GM23338 (cell line): ENCODE data around the gene DMKN. TPM values are rescaled to one million over a fixed set of nuclear protein-coding genes. Genes with fewer than 3 reads are reported as not detected.

ENCODE experiments used
- ATAC-seq: fragments of 200-7000 bp; cut with Tn5 transposase; 3 replicates; pipeline ENCODE4 v1.9.1; 2020
- DNase-seq: peaks from one replicate; pipeline ENCODE4 v3.0.0-alpha.2; 2015; ENCODE audit warnings: low spot score
- H2AFZ ChIP-seq: fragments of 200-600 bp; sonication (generic); 2 replicates; pipeline ENCODE4 v1.8.0; 2016; ENCODE audit warnings: antibody characterized with exemption, mild to moderate bottlenecking, moderate library complexity
- H3F3A ChIP-seq: fragments of 200-600 bp; sonication (generic); replicated peaks from 2 replicates; pipeline ENCODE4 v1.8.0; 2017; ENCODE audit warnings: antibody characterized with exemption, mixed run types, low read depth
- H3K27ac ChIP-seq: fragments of 200-600 bp; sonication (generic); 2 replicates; pipeline ENCODE4 v1.6.1; 2016; ENCODE audit warnings: low read depth
- H3K27me3 ChIP-seq: fragments of 200-600 bp; sonication (generic); 2 replicates; pipeline ENCODE4 v1.8.0; 2016; ENCODE audit warnings: mild to moderate bottlenecking, mixed run types, moderate library complexity; ENCODE audit not compliant: insufficient read depth
- H3K36me3 ChIP-seq: fragments of 200-600 bp; sonication (generic); 2 replicates; pipeline ENCODE4 v1.8.0; 2016; ENCODE audit warnings: mild to moderate bottlenecking; ENCODE audit not compliant: insufficient read depth
- H3K4me1 ChIP-seq: fragments of 200-600 bp; sonication (generic); 2 replicates; pipeline ENCODE4 v1.8.0; 2016; ENCODE audit warnings: mild to moderate bottlenecking, moderate library complexity; ENCODE audit not compliant: insufficient read depth
- H3K4me2 ChIP-seq: fragments of 200-600 bp; sonication (generic); 2 replicates; pipeline ENCODE4 v1.7.1; 2017; ENCODE audit warnings: mixed run types
- H3K4me3 ChIP-seq: fragments of 200-600 bp; sonication (generic); 2 replicates; pipeline ENCODE4 v1.6.1; 2016; ENCODE audit warnings: mixed run types
- H3K79me2 ChIP-seq: fragments of 200-600 bp; sonication (generic); replicated peaks from 2 replicates; pipeline ENCODE4 v1.8.0; 2017; ENCODE audit warnings: mild to moderate bottlenecking; ENCODE audit not compliant: insufficient read depth
- H3K9me2 ChIP-seq: fragments of 200-600 bp; sonication (generic); 2 replicates; pipeline ENCODE4 v1.8.0; 2017; ENCODE audit not compliant: insufficient read depth
- H4K20me1 ChIP-seq: fragments of 200-600 bp; sonication (generic); replicated peaks from 2 replicates; pipeline ENCODE4 v1.8.0; 2017; ENCODE audit warnings: mild to moderate bottlenecking; ENCODE audit not compliant: insufficient read depth
- H3K27ac Mint-ChIP-seq: 2 replicates; pipeline ENCODE4 v1.8.0; 2020; ENCODE audit warnings: inconsistent platforms, mild to moderate bottlenecking, moderate library complexity, mixed read lengths
- H3K27me3 Mint-ChIP-seq: 3 replicates; pipeline ENCODE4 v1.8.0; 2022; ENCODE audit warnings: low read depth, mild to moderate bottlenecking, moderate library complexity, mixed read lengths, inconsistent platforms; ENCODE audit not compliant: insufficient read depth, poor library complexity
- H3K36me3 Mint-ChIP-seq: 3 replicates; pipeline ENCODE4 v1.8.0; 2021; ENCODE audit warnings: low read depth, mild to moderate bottlenecking, inconsistent platforms, moderate library complexity, mixed read lengths
- H3K4me1 Mint-ChIP-seq: 3 replicates; pipeline ENCODE4 v1.8.0; 2020; ENCODE audit warnings: mild to moderate bottlenecking, inconsistent platforms, mixed read lengths
- H3K4me3 Mint-ChIP-seq: 3 replicates; pipeline ENCODE4 v1.8.0; 2021; ENCODE audit warnings: moderate library complexity, mild to moderate bottlenecking, inconsistent platforms, mixed read lengths
- H3K9me3 Mint-ChIP-seq: 3 replicates; pipeline ENCODE4 v1.8.0; 2020; ENCODE audit warnings: moderate library complexity, mild to moderate bottlenecking, inconsistent platforms, mixed read lengths
- CREB1 ChIP-seq: fragments of 250-450 bp; sonication (Bioruptor Pico); IDR thresholded peaks from 2 replicates; pipeline ENCODE4 v1.5.0; 2020; ENCODE audit warnings: low read depth, mild to moderate bottlenecking, moderate library complexity
- ETS1 ChIP-seq: IDR thresholded peaks from 2 replicates; pipeline ENCODE4 v1.6.1; 2016; ENCODE audit warnings: antibody characterized with exemption
- EZH2 ChIP-seq: fragments of 200-600 bp; sonication (generic); IDR thresholded peaks from one replicate; pipeline ENCODE4 v1.8.0; 2017; ENCODE audit warnings: antibody characterized with exemption, mild to moderate bottlenecking, low read depth; ENCODE audit not compliant: unreplicated experiment
- EZH2phosphoT487 ChIP-seq: fragments of 200-600 bp; sonication (generic); IDR thresholded peaks from one replicate; pipeline ENCODE4 v1.8.1; 2018; ENCODE audit warnings: antibody characterized with exemption; ENCODE audit not compliant: unreplicated experiment
- JUNB ChIP-seq: IDR thresholded peaks from one replicate; pipeline ENCODE4 v1.6.1; 2016; ENCODE audit warnings: antibody characterized with exemption; ENCODE audit not compliant: unreplicated experiment
- NANOG ChIP-seq: IDR thresholded peaks from 2 replicates; pipeline ENCODE4 v1.6.1; 2016; ENCODE audit warnings: antibody characterized with exemption, borderline replicate concordance
- POLR2AphosphoS5 ChIP-seq: IDR thresholded peaks from 2 replicates; pipeline ENCODE4 v1.6.1; 2016; ENCODE audit warnings: antibody characterized with exemption, low read depth
- STAT1 ChIP-seq: IDR thresholded peaks from one replicate; pipeline ENCODE4 v1.6.1; 2016; ENCODE audit warnings: antibody characterized with exemption; ENCODE audit not compliant: unreplicated experiment
- ZNF114 ChIP-seq: fragments of 250-450 bp; sonication (Bioruptor Pico); IDR thresholded peaks from 2 replicates; pipeline ENCODE4 v1.5.0; 2020; ENCODE audit warnings: mild to moderate bottlenecking, moderate library complexity
- ZNF331 ChIP-seq: fragments of 250-450 bp; sonication (Bioruptor Pico); IDR thresholded peaks from 2 replicates; pipeline ENCODE4 v1.5.0; 2020; ENCODE audit warnings: low read depth, mild to moderate bottlenecking, moderate library complexity
- polyA plus RNA-seq: library from polyadenylated mRNA; unstranded; fragments of >200 nt; fragmentation: Nextera tagmentation; extraction: Ambion mirVana; gene quantifications from 2 replicates; pipeline ENCODE4 v1.2.1, GENCODE V29; 2016
- total RNA-seq: library from RNA; depleted of rRNA; stranded (reverse); fragments of >200 nt; shearing (Covaris generic); gene quantifications from 2 replicates; pipeline ENCODE4 v1.2.3, GENCODE V29; 2014
- TF ChIP-seq, protein P1 (sequence below), 2 experiments: fragments of 200-600 bp in 1 of 2; sonication (generic) in 1 of 2; conservative IDR thresholded peaks; 2 replicates each; pipeline versions ENCODE4 v1.5.1 to v1.6.1; 2016 to 2017; ENCODE audit warnings: antibody characterized with exemption in 2 of 2, low read depth in 2 of 2, mild to moderate bottlenecking in 2 of 2, moderate library complexity in 1 of 2
- TF ChIP-seq, protein P2 (sequence below): fragments of 250-450 bp; sonication (Bioruptor Pico); IDR thresholded peaks from 2 replicates; pipeline ENCODE4 v1.5.0; 2020; ENCODE audit warnings: mild to moderate bottlenecking, moderate library complexity
- TF ChIP-seq, protein P3 (sequence below): IDR thresholded peaks from one replicate; pipeline ENCODE4 v1.6.1; 2018; ENCODE audit warnings: antibody characterized with exemption; ENCODE audit not compliant: unreplicated experiment

The DMKN gene
- total and polyA plus RNA-seq, 2 experiments from 2014 or later: 259 to 569 TPM

GRCh38 chr19:35539850-35540249 lies 26.4 kb upstream of the DMKN start:
- Histone ChIP-seq H3K4me1 (peaks cover 18% of the 10 kb centered on the region), H3K9me2 (no peaks in the 10 kb centered on the region), H4K20me1 (no peaks in the 10 kb centered on the region; the same call in 1 of the 2 replicates), H3K4me3 (no peak overlapping the region), H3K4me2 (no peak overlapping the region), H2AFZ (no peak overlapping the region), H3K79me2 (peaks cover 10% of the 10 kb centered on the region), H3K27ac (no peak overlapping the region), H3F3A (peaks cover 9% of the 10 kb centered on the region; the same call in 1 of the 2 replicates), H3K27me3 (no peaks in the 10 kb centered on the region), H3K36me3 (peaks cover 7% of the 10 kb centered on the region; the same call in 1 of the 2 replicates)
- Mint-ChIP-seq H3K27ac (no peak overlapping the region), H3K36me3 (peaks cover 42% of the 10 kb centered on the region), H3K4me1 (peaks cover 35% of the 10 kb centered on the region; the same call in 2 of the 3 replicates), H3K27me3 (peaks cover 8% of the 10 kb centered on the region), H3K4me3 (no peak overlapping the region), H3K9me3 (no peaks in the 10 kb centered on the region)
- no peak for TF ChIP-seq EZH2
- TF ChIP-seq, protein P1, sequence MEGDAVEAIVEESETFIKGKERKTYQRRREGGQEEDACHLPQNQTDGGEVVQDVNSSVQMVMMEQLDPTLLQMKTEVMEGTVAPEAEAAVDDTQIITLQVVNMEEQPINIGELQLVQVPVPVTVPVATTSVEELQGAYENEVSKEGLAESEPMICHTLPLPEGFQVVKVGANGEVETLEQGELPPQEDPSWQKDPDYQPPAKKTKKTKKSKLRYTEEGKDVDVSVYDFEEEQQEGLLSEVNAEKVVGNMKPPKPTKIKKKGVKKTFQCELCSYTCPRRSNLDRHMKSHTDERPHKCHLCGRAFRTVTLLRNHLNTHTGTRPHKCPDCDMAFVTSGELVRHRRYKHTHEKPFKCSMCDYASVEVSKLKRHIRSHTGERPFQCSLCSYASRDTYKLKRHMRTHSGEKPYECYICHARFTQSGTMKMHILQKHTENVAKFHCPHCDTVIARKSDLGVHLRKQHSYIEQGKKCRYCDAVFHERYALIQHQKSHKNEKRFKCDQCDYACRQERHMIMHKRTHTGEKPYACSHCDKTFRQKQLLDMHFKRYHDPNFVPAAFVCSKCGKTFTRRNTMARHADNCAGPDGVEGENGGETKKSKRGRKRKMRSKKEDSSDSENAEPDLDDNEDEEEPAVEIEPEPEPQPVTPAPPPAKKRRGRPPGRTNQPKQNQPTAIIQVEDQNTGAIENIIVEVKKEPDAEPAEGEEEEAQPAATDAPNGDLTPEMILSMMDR (conservative IDR thresholded peaks at IDR 0.05; ENCODE audit: low read depth in 2 of 2): no peak
- no peak for TF ChIP-seq ETS1
- no peak for TF ChIP-seq STAT1
- TF ChIP-seq, protein P2, sequence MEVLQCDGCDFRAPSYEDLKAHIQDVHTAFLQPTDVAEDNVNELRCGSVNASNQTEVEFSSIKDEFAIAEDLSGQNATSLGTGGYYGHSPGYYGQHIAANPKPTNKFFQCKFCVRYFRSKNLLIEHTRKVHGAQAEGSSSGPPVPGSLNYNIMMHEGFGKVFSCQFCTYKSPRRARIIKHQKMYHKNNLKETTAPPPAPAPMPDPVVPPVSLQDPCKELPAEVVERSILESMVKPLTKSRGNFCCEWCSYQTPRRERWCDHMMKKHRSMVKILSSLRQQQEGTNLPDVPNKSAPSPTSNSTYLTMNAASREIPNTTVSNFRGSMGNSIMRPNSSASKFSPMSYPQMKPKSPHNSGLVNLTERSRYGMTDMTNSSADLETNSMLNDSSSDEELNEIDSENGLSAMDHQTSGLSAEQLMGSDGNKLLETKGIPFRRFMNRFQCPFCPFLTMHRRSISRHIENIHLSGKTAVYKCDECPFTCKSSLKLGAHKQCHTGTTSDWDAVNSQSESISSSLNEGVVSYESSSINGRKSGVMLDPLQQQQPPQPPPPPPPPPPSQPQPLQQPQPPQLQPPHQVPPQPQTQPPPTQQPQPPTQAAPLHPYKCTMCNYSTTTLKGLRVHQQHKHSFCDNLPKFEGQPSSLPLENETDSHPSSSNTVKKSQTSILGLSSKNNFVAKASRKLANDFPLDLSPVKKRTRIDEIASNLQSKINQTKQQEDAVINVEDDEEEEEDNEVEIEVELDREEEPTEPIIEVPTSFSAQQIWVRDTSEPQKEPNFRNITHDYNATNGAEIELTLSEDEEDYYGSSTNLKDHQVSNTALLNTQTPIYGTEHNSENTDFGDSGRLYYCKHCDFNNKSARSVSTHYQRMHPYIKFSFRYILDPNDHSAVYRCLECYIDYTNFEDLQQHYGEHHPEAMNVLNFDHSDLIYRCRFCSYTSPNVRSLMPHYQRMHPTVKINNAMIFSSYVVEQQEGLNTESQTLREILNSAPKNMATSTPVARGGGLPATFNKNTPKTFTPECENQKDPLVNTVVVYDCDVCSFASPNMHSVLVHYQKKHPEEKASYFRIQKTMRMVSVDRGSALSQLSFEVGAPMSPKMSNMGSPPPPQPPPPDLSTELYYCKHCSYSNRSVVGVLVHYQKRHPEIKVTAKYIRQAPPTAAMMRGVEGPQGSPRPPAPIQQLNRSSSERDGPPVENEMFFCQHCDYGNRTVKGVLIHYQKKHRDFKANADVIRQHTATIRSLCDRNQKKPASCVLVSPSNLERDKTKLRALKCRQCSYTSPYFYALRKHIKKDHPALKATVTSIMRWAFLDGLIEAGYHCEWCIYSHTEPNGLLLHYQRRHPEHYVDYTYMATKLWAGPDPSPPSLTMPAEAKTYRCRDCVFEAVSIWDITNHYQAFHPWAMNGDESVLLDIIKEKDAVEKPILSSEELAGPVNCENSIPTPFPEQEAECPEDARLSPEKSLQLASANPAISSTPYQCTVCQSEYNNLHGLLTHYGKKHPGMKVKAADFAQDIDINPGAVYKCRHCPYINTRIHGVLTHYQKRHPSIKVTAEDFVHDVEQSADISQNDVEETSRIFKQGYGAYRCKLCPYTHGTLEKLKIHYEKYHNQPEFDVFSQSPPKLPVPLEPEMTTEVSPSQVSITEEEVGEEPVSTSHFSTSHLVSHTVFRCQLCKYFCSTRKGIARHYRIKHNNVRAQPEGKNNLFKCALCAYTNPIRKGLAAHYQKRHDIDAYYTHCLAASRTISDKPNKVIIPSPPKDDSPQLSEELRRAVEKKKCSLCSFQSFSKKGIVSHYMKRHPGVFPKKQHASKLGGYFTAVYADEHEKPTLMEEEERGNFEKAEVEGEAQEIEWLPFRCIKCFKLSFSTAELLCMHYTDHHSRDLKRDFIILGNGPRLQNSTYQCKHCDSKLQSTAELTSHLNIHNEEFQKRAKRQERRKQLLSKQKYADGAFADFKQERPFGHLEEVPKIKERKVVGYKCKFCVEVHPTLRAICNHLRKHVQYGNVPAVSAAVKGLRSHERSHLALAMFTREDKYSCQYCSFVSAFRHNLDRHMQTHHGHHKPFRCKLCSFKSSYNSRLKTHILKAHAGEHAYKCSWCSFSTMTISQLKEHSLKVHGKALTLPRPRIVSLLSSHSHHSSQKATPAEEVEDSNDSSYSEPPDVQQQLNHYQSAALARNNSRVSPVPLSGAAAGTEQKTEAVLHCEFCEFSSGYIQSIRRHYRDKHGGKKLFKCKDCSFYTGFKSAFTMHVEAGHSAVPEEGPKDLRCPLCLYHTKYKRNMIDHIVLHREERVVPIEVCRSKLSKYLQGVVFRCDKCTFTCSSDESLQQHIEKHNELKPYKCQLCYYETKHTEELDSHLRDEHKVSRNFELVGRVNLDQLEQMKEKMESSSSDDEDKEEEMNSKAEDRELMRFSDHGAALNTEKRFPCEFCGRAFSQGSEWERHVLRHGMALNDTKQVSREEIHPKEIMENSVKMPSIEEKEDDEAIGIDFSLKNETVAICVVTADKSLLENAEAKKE (CRISPR knock-in tag): no peak
- TF ChIP-seq JUNB: no peak
- TF ChIP-seq ZNF114 (CRISPR knock-in tag): no peak
- no peak for TF ChIP-seq NANOG
- TF ChIP-seq ZNF331 (CRISPR knock-in tag): no peak
- no peak for TF ChIP-seq EZH2phosphoT487
- no peak for TF ChIP-seq POLR2AphosphoS5
- TF ChIP-seq, protein P3, sequence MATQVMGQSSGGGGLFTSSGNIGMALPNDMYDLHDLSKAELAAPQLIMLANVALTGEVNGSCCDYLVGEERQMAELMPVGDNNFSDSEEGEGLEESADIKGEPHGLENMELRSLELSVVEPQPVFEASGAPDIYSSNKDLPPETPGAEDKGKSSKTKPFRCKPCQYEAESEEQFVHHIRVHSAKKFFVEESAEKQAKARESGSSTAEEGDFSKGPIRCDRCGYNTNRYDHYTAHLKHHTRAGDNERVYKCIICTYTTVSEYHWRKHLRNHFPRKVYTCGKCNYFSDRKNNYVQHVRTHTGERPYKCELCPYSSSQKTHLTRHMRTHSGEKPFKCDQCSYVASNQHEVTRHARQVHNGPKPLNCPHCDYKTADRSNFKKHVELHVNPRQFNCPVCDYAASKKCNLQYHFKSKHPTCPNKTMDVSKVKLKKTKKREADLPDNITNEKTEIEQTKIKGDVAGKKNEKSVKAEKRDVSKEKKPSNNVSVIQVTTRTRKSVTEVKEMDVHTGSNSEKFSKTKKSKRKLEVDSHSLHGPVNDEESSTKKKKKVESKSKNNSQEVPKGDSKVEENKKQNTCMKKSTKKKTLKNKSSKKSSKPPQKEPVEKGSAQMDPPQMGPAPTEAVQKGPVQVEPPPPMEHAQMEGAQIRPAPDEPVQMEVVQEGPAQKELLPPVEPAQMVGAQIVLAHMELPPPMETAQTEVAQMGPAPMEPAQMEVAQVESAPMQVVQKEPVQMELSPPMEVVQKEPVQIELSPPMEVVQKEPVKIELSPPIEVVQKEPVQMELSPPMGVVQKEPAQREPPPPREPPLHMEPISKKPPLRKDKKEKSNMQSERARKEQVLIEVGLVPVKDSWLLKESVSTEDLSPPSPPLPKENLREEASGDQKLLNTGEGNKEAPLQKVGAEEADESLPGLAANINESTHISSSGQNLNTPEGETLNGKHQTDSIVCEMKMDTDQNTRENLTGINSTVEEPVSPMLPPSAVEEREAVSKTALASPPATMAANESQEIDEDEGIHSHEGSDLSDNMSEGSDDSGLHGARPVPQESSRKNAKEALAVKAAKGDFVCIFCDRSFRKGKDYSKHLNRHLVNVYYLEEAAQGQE: no peak
- TF ChIP-seq CREB1 (CRISPR knock-in tag): no peak
- no peak for DNase-seq
- no peak for ATAC-seq
